Prostate gland (tissue), 2 donors: ENCODE measurements around the gene CATSPERZ.

Source experiments
- POLR2A ChIP-seq: fragments of 450-650 bp; IDR thresholded peaks from one replicate; pipeline ENCODE4 v1.6.1; 2016; ENCODE audit warnings: antibody characterized with exemption, mild to moderate bottlenecking
- POLR2AphosphoS5 ChIP-seq: sonication (generic); formaldehyde crosslinking; IDR thresholded peaks from one replicate; pipeline ENCODE4 v1.6.1; 2017; ENCODE audit warnings: antibody characterized with exemption
- TF ChIP-seq, protein P1 (sequence below), 4 experiments: fragments of 200-600 bp in 2 of 4; fragments of 450-650 bp in 2 of 4; sonication (generic) in 2 of 4; IDR thresholded peaks; 1 replicate in 3 of 4; 2 replicates in 1 of 4; pipeline ENCODE4 v1.5.1; 2016 to 2019; ENCODE audit warnings: antibody characterized with exemption in 4 of 4, mild to moderate bottlenecking in 2 of 4, moderate library complexity in 2 of 4

DNA sequence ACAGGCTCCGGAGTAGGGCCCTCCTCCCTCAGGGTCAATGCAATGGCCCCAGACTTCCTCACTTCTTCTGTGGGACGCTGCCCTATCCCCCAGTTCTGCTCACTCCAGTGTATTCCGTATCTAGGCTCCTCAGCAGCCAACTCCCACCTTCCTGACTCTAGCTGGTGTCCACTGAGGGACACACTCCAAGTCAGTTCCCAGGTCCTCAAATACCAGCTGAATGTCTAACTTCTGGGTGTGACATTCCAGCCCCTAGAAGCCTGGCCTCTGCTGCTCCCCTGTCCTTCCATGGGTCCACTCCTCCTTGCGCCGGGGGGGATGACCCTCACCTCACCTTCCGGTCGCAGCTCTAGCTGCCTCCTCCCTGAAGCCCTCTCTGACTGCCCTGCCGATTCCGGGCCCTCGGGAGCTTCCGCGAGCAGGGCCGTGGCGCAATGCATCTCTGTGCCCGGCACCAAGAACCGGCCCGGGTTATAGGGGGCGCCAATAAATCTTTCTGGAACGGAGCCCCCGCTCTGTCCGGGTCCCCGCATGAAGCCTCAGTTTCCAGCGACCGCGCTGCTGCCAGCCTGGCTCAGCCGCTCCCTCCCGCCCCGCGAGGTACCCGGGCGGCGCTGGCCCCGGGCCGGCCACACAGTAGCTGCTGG is 31.1 kb upstream of the CATSPERZ start:
- TF ChIP-seq, protein P1, sequence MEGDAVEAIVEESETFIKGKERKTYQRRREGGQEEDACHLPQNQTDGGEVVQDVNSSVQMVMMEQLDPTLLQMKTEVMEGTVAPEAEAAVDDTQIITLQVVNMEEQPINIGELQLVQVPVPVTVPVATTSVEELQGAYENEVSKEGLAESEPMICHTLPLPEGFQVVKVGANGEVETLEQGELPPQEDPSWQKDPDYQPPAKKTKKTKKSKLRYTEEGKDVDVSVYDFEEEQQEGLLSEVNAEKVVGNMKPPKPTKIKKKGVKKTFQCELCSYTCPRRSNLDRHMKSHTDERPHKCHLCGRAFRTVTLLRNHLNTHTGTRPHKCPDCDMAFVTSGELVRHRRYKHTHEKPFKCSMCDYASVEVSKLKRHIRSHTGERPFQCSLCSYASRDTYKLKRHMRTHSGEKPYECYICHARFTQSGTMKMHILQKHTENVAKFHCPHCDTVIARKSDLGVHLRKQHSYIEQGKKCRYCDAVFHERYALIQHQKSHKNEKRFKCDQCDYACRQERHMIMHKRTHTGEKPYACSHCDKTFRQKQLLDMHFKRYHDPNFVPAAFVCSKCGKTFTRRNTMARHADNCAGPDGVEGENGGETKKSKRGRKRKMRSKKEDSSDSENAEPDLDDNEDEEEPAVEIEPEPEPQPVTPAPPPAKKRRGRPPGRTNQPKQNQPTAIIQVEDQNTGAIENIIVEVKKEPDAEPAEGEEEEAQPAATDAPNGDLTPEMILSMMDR (IDR thresholded peaks at IDR 0.05) = no peak
- TF ChIP-seq POLR2A (no peak), POLR2AphosphoS5 (no peak)
